ENCODE measurements around the gene RHOF.

GRCh38 chr12:121776190-121777098, 17.0 kb downstream of the RHOF start:
- no peak for TF ChIP-seq POLR2A (IDR thresholded peaks at IDR 0.05)
- peak; percentile 77 to 91 (median 87) for TF ChIP-seq CTCF (IDR thresholded peaks at IDR 0.05)

Data from adrenal gland (tissue), 5 donors.